DND-41 (cell line): ENCODE measurements around the gene SLC17A4.

Experiments
- EZH2 ChIP-seq: IDR thresholded peaks from 3 replicates; pipeline ENCODE4 v1.6.1; 2012; ENCODE audit warnings: borderline replicate concordance, low read depth, mild to moderate bottlenecking, moderate library complexity, low read length, inconsistent platforms; ENCODE audit not compliant: severe bottlenecking
- TF ChIP-seq, protein P1 (sequence below): IDR thresholded peaks from 2 replicates; pipeline ENCODE4 v1.5.1; 2012; ENCODE audit warnings: borderline replicate concordance, low read length, moderate library complexity, mild to moderate bottlenecking; ENCODE audit not compliant: poor library complexity, severe bottlenecking; ENCODE audit errors: extremely low read depth

DNA sequence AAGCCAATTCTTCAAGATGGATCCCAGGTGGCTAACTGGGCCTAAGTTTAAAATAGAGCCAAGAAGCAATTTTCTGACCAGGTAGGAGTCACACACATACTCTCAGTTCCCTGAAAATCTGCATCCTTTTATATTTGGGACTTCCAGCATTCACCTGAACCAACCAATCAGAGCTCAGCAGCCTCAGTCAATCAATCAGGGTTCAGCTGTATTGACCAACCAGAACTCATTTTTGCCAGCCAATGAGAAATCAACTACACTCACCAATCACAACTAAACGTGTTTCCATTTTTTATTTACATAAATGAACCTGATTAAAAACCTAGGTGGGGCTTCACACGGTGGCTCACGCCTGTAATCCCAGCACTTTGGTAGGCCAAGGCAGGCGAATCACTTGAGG is 37.5 kb downstream of the SLC17A4 start:
- TF ChIP-seq, protein P1, sequence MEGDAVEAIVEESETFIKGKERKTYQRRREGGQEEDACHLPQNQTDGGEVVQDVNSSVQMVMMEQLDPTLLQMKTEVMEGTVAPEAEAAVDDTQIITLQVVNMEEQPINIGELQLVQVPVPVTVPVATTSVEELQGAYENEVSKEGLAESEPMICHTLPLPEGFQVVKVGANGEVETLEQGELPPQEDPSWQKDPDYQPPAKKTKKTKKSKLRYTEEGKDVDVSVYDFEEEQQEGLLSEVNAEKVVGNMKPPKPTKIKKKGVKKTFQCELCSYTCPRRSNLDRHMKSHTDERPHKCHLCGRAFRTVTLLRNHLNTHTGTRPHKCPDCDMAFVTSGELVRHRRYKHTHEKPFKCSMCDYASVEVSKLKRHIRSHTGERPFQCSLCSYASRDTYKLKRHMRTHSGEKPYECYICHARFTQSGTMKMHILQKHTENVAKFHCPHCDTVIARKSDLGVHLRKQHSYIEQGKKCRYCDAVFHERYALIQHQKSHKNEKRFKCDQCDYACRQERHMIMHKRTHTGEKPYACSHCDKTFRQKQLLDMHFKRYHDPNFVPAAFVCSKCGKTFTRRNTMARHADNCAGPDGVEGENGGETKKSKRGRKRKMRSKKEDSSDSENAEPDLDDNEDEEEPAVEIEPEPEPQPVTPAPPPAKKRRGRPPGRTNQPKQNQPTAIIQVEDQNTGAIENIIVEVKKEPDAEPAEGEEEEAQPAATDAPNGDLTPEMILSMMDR: no peak
- no peak for TF ChIP-seq EZH2
